Type B pancreatic cell (in vitro differentiated cells): ENCODE data around the gene P2RX2. TPM values are rescaled to one million over a fixed set of nuclear protein-coding genes. Genes with fewer than 3 reads are reported as not detected.

Source experiments
- DNase-seq: peaks from one replicate; pipeline ENCODE4 v3.0.0; 2021; ENCODE audit warnings: mixed read lengths; ENCODE audit not compliant: unreplicated experiment; ENCODE audit errors: extremely low spot score
- H3K27ac Mint-ChIP-seq: 2 replicates; pipeline ENCODE4 v1.8.0; 2021; ENCODE audit warnings: mild to moderate bottlenecking, mixed read lengths
- H3K27me3 Mint-ChIP-seq: 2 replicates; pipeline ENCODE4 v1.8.0; 2021; ENCODE audit warnings: mixed read lengths
- H3K36me3 Mint-ChIP-seq: 2 replicates; pipeline ENCODE4 v1.8.0; 2021; ENCODE audit warnings: mixed read lengths
- H3K4me1 Mint-ChIP-seq: one replicate; pipeline ENCODE4 v1.8.0; 2021; ENCODE audit warnings: mixed read lengths; ENCODE audit not compliant: unreplicated experiment
- H3K4me3 Mint-ChIP-seq: 2 replicates; pipeline ENCODE4 v1.8.0; 2021; ENCODE audit warnings: mild to moderate bottlenecking, mixed read lengths
- H3K9me3 Mint-ChIP-seq: 2 replicates; pipeline ENCODE4 v1.8.0; 2021; ENCODE audit warnings: mixed read lengths
- CTCF ChIP-seq: fragments of 200-600 bp; sonication (generic); conservative IDR thresholded peaks from 2 replicates; pipeline ENCODE4 v1.5.0; 2021; ENCODE audit warnings: antibody characterized with exemption, mild to moderate bottlenecking
- total RNA-seq: library from RNA; stranded (reverse); gene quantifications from 2 replicates; pipeline ENCODE4 v1.2.1, GENCODE V29; 2021; ENCODE audit warnings: low replicate concordance

P2RX2 gene
- total RNA-seq, 1 donor from 2014 or later: 2.8 TPM

GRCh38 chr12:132622437-132623071 lies 4.0 kb downstream of the P2RX2 start:
- H3K9me3 Mint-ChIP-seq: no peaks in the 10 kb centered on the region
- peak; percentile 67 for DNase-seq
- peaks cover 7% of the 10 kb centered on the region for H3K36me3 Mint-ChIP-seq
- TF ChIP-seq CTCF: no peak
- peaks cover 13% of the 10 kb centered on the region for H3K27me3 Mint-ChIP-seq
- peak overlapping the region; percentile 66 for H3K4me3 Mint-ChIP-seq
- H3K27ac Mint-ChIP-seq: peak overlapping the region; percentile 94
- peaks cover 21% of the 10 kb centered on the region for H3K4me1 Mint-ChIP-seq

- peak; percentile 73 for DNase-seq
- Mint-ChIP-seq H3K4me3 (peak overlapping the region; percentile 68), H3K9me3 (no peaks in the 10 kb centered on the region), H3K27me3 (peaks cover 6% of the 10 kb centered on the region), H3K4me1 (peaks cover 16% of the 10 kb centered on the region), H3K27ac (peak overlapping the region; percentile 94), H3K36me3 (peaks cover 3% of the 10 kb centered on the region)
- TF ChIP-seq CTCF: no peak
Measured at GRCh38 chr12:132623072-132623869, 4.7 kb downstream of the P2RX2 start.

GRCh38 chr12:132624186-132624855 lies 5.7 kb downstream of the P2RX2 start:
- peaks cover 12% of the 10 kb centered on the region for H3K36me3 Mint-ChIP-seq
- H3K9me3 Mint-ChIP-seq: no peaks in the 10 kb centered on the region

GRCh38 chr12:132624910-132625630 lies 6.5 kb downstream of the P2RX2 start:
- peaks cover 16% of the 10 kb centered on the region for H3K4me1 Mint-ChIP-seq
- H3K4me3 Mint-ChIP-seq: no peak overlapping the region
- DNase-seq: peak; percentile 62
- no peak overlapping the region for H3K27ac Mint-ChIP-seq
- peaks cover 6% of the 10 kb centered on the region for H3K27me3 Mint-ChIP-seq
- no peaks in the 10 kb centered on the region for H3K9me3 Mint-ChIP-seq
- H3K36me3 Mint-ChIP-seq: peaks cover 18% of the 10 kb centered on the region
- no peak for TF ChIP-seq CTCF

More at GRCh38 chr12:132624186-132624855, 5.7 kb downstream of the P2RX2 start:
- DNase-seq: no peak
- Mint-ChIP-seq H3K27me3 (peaks cover 6% of the 10 kb centered on the region), H3K4me1 (peaks cover 16% of the 10 kb centered on the region), H3K4me3 (no peak overlapping the region), H3K27ac (no peak overlapping the region)
- TF ChIP-seq CTCF: no peak

GRCh38 chr12:132625731-132626430 lies 7.3 kb downstream of the P2RX2 start:
- TF ChIP-seq CTCF: no peak
- Mint-ChIP-seq H3K9me3 (no peaks in the 10 kb centered on the region), H3K36me3 (peaks cover 26% of the 10 kb centered on the region), H3K27ac (no peak overlapping the region), H3K4me3 (no peak overlapping the region), H3K27me3 (peaks cover 4% of the 10 kb centered on the region), H3K4me1 (peaks cover 16% of the 10 kb centered on the region)
- no peak for DNase-seq
